Thymus (tissue), 11 donors: Measurements from ENCODE around the gene PRKCA. TPM values are rescaled to one million over a fixed set of nuclear protein-coding genes. Genes with fewer than 3 reads are reported as not detected.
"Not testable (repeated sequence)": the region's sequence is repeated elsewhere in the genome, so short reads cannot be mapped to it uniquely, and the experiment has no call there.

Experiments used
- DNase-seq, 9 donors: peaks; one replicate each; pipeline ENCODE4 v3.0.0-alpha.2; 2013; ENCODE audit warnings: low spot score in 9 of 9, low read depth in 6 of 9, missing footprints in 1 of 9
- H3K27ac ChIP-seq, 2 donors: one replicate each; pipeline ENCODE4 v1.5.1; 2013; ENCODE audit warnings: control low read depth in 1 of 2, low read depth in 1 of 2, low read length in 1 of 2, mild to moderate bottlenecking in 1 of 2, moderate library complexity in 1 of 2
- H3K27me3 ChIP-seq, 2 donors: one replicate each; pipeline ENCODE4 v1.5.1; 2013; ENCODE audit warnings: low read length in 1 of 2; ENCODE audit not compliant: control insufficient read depth in 2 of 2, insufficient read depth in 1 of 2
- H3K36me3 ChIP-seq, 2 donors: one replicate each; pipeline ENCODE4 v1.5.1; 2013; ENCODE audit warnings: low read length in 1 of 2, mild to moderate bottlenecking in 1 of 2, moderate library complexity in 1 of 2; ENCODE audit not compliant: control insufficient read depth in 2 of 2, insufficient read depth in 2 of 2
- H3K4me1 ChIP-seq, 2 donors: one replicate each; pipeline ENCODE4 v1.5.1; 2013; ENCODE audit warnings: low read length in 2 of 2; ENCODE audit not compliant: control insufficient read depth in 2 of 2, insufficient read depth in 2 of 2
- H3K4me3 ChIP-seq, 2 donors: one replicate each; pipeline ENCODE4 v1.5.1; 2013; ENCODE audit warnings: low read length in 2 of 2, control low read depth in 1 of 2, mild to moderate bottlenecking in 1 of 2
- H3K9me3 ChIP-seq, 2 donors: one replicate each; pipeline ENCODE4 v1.5.1; 2013; ENCODE audit warnings: low read length in 1 of 2, mild to moderate bottlenecking in 1 of 2; ENCODE audit not compliant: control insufficient read depth in 2 of 2, insufficient read depth in 1 of 2
- WGBS: extraction: QIAGEN DNeasy Blood & Tissue Kit; methylation state at CpG from one replicate; pipeline ENCODE4 v1.1.7; 2013; 5-methylcytosine and 5-hydroxymethylcytosine counted together
- polyA plus RNA-seq: library from polyadenylated mRNA; stranded (reverse); fragments of 200-250 nt; gene quantifications from one replicate; pipeline ENCODE4 v1.2.3, GENCODE V29; 2013
- total RNA-seq: library from RNA; stranded (reverse); fragments of 120-200 nt; gene quantifications from one replicate; pipeline ENCODE4 v1.2.4, GENCODE V29; 2013
- donor health status: healthy.

PRKCA gene
- total and polyA plus RNA-seq, 2 donors, result 2.7 to 3.2 TPM

DNA sequence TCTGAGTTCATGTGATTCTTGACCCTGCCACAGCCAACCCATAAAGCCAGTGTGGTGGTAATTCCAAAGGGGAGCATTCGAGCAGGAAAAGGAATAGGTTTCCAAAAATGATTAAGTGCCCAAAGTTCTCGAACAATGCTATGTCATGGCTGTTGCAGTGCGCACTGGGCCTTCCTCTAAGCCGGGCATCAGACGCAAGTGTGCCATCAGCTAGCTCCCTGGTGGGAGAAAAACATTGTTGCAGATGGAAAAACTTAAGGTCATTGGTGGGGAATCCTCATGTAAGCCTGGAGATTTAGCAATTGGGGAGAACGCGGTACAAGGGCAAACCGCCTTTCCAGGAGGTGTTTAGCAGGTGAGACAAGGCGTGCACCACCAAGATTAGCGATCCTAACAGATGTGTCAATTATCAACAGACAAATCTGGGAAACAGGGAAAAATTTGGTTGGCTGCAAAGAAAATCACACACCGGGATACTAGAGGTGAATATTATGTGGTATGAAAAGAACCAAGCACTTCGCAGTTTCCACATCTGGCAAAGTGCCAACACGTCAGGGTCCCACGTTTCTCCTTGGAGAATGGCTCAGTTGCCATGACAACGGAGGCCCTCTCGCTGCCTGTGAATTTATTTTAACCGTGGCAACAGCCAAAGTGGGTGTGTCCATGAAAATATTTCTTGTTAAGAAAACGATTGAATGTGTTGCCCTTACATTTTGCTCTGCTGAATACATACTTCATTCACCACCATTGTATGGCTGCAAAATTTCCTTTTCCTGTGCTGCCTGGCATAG is 414.0 kb downstream of the PRKCA start:
- no peak for DNase-seq
- Histone ChIP-seq H3K36me3 (no peaks in the 10 kb centered on the region), H3K9me3 (no peaks in the 10 kb centered on the region), H3K4me1 (peaks cover 0 to 8% of the 10 kb centered on the region in 2 donors), H3K27ac (no peak overlapping the region), H3K4me3 (no peak overlapping the region), H3K27me3 (no peaks in the 10 kb centered on the region)
- 92% methylated on average over 18 of the region's 18 CpGs for WGBS

DNA sequence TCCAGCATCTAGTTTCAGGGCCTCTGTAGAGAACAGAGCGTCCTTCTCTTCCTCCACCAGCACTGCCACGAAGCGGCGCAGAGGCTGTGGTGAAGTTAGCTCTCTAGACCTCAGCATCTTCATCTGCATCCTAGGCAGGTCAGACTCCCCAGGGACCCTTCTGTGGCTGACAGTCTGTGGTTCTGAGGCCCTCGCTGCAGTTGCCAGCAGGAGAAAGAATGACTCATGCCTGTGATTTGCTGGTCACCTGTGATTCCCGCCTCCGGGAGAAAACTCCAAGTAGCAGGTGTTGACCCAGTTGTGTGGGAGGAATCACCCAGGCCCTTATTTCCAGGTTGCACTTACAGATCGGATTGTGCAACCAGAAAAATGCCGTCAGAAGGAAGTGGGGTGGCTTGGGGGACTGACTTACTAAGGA is 415.2 kb downstream of the PRKCA start:
- Histone ChIP-seq H3K36me3 (no peaks in the 10 kb centered on the region), H3K4me1 (no peaks in the 10 kb centered on the region), H3K27ac (no peak overlapping the region), H3K9me3 (no peaks in the 10 kb centered on the region), H3K4me3 (no peak overlapping the region), H3K27me3 (no peaks in the 10 kb centered on the region)
- DNase-seq, result no peak
- WGBS, result 93% methylated on average over 9 of the region's 9 CpGs

GRCh38 chr17:66720027-66720426 is 417.6 kb downstream of the PRKCA start:
- no peak for DNase-seq
- no peak overlapping the region for H3K27ac ChIP-seq
- no peaks in the 10 kb centered on the region for H3K36me3 ChIP-seq
- no peaks in the 10 kb centered on the region for H3K27me3 ChIP-seq
- WGBS, result 94% methylated on average over 14 of the region's 14 CpGs
- H3K4me3 ChIP-seq, result no peak overlapping the region
- H3K4me1 ChIP-seq, result no peaks in the 10 kb centered on the region
- H3K9me3 ChIP-seq, result no peaks in the 10 kb centered on the region

GRCh38 chr17:66720567-66720966 is 418.2 kb downstream of the PRKCA start:
- no peak for DNase-seq
- 95% methylated on average over 5 of the region's 5 CpGs for WGBS
- Histone ChIP-seq H3K36me3 (no peaks in the 10 kb centered on the region), H3K27me3 (no peaks in the 10 kb centered on the region), H3K27ac (no peak overlapping the region), H3K4me3 (no peak overlapping the region), H3K9me3 (no peaks in the 10 kb centered on the region), H3K4me1 (no peaks in the 10 kb centered on the region)

DNA sequence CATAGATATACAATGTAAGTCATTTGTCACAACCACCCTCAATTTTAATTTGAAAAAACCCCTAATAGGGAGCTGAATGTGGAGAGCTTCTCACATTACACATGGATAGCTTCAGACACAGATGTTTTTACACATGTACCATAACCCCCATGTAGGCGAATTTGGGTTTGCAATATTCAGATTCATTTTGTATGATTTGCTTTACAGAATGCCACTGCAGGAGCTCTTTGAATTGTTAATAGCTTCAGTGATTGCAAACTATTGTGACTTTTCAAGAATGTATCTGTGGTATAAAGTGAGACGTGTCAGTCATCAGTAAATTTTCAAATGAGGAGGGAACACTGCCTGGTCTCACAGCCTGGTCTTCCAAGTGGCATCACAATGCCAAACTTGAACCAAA is 419.9 kb downstream of the PRKCA start:
- no peak overlapping the region for H3K4me3 ChIP-seq
- H3K4me1 ChIP-seq, result no peaks in the 10 kb centered on the region
- 93% methylated on average over 2 of the region's 2 CpGs for WGBS
- H3K36me3 ChIP-seq, result no peaks in the 10 kb centered on the region
- no peak overlapping the region for H3K27ac ChIP-seq
- no peaks in the 10 kb centered on the region for H3K9me3 ChIP-seq
- H3K27me3 ChIP-seq, result no peaks in the 10 kb centered on the region
- no peak for DNase-seq

DNA sequence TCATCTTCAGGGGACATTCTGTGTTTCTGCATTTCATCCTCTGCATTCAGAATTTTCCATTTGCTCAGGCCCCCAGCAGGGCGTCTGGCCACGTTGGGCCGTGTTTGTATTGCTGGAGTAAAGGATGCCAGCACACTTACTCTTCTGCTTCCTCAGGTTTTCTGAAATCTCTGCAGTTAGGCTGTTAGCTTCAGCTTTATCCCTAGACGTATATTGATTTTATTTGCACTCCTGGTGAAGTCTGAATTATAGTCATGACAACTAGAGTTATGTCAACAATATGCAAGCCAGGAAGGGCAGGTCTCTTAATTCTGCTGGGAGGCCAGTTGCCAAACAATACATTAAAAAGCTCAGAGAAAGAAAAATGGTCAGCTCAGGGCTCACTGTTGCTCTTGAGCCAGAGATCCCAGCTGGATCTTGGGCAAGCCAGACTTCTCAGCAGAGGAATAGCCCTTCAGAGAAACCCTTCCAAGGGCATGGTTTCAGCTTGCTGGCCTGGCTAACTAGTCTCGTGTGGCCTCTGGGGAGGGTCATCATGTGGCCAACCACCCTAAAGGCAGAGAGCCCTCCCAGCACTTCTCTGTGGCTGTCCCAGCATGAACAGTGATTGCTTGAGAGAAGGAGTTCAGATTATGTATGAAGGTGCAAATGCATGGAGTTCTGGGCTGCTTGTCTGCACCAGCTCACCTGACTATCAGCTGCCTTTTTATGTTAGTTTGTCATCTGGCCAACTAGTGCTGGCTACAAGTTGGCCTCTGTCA is 422.3 kb downstream of the PRKCA start:
- Histone ChIP-seq H3K27ac (no peak overlapping the region), H3K27me3 (no peaks in the 10 kb centered on the region), H3K4me3 (no peak overlapping the region), H3K4me1 (no peaks in the 10 kb centered on the region), H3K36me3 (no peaks in the 10 kb centered on the region), H3K9me3 (no peaks in the 10 kb centered on the region)
- WGBS, result 90% methylated on average over 5 of the region's 5 CpGs
- no peak for DNase-seq

GRCh38 chr17:66725438-66725837 is 423.0 kb downstream of the PRKCA start:
- DNase-seq, H3K9me3 ChIP-seq, H3K27ac ChIP-seq, H3K4me3 ChIP-seq, H3K36me3 ChIP-seq, H3K27me3 ChIP-seq, H3K4me1 ChIP-seq: not testable (repeated sequence)
- WGBS, result 90% methylated on average over 4 of the region's 4 CpGs

DNA sequence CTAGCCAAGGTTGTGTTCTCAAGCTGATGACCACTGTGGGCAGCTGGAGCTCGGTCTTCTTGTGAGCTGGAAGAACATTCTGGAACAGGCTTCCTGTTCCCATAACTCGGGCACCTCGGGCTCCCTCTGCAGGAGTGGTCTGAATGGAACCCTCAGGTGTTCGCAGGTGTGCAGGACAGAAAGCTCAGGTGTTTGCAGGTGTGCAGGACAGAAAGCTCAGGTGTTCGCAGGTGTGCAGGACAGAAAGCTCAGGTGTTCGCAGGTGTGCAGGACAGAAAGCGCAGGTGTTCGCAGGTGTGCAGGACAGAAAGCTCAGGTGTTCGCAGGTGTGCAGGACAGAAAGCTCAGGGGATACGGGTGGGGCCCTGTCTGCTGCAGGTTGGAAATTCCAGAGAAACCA is 423.5 kb downstream of the PRKCA start:
- DNase-seq, result no peak
- Histone ChIP-seq H3K36me3 (no peaks in the 10 kb centered on the region), H3K4me1 (no peaks in the 10 kb centered on the region), H3K27me3 (no peaks in the 10 kb centered on the region), H3K27ac (no peak overlapping the region), H3K4me3 (no peak overlapping the region), H3K9me3 (no peaks in the 10 kb centered on the region)
- 95% methylated on average over 10 of the region's 10 CpGs for WGBS

DNA sequence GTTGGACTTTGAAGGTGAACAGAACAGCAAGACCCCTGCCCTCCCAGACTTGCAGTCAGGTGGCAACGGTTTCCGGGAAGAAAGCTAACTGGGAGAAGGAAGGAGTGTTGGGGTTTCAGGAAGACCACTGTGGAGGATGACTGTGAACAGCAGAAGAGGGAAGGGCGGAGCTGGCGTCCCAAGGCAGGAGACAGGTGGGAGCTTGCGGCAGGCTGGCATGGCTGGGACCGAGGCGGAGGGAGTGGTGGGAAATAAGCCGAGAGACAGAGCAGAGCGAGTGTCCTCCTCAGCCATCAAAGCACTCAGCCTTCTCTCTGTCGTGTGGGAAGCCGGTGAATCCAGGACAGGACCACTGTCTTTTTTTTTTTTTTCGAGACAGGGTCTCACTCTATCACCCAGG is 424.0 kb downstream of the PRKCA start:
- H3K27ac ChIP-seq, result no peak overlapping the region
- H3K9me3 ChIP-seq, result no peaks in the 10 kb centered on the region
- no peaks in the 10 kb centered on the region for H3K27me3 ChIP-seq
- H3K36me3 ChIP-seq, result no peaks in the 10 kb centered on the region
- WGBS, result 99% methylated on average over 12 of the region's 12 CpGs
- no peak overlapping the region for H3K4me3 ChIP-seq
- no peak for DNase-seq
- H3K4me1 ChIP-seq, result no peaks in the 10 kb centered on the region
